HCT116 (cell line): Measurements from ENCODE around the gene PANK3. TPM values are rescaled to one million over a fixed set of nuclear protein-coding genes. Genes with fewer than 3 reads are reported as not detected.

Source experiments
- ATAC-seq: fragments of 200-7000 bp; cut with Tn5 transposase; 2 replicates; pipeline ENCODE4 v1.9.1; 2020; ENCODE audit warnings: mild to moderate bottlenecking, moderate library complexity
- BruUV-seq: library from RNA; stranded (reverse); fragments of 400-500 nt; replicated peaks from 2 replicates; lab custom pipeline; 2021; lab: Mats Ljungman, UMichigan
- CTCF ChIA-PET: fragments of 300-600 bp; sonication (Branson Sonifier 250); formaldehyde crosslinking; loops from one replicate; lab custom pipeline; 2021; ENCODE audit warnings: antibody characterized with exemption; lab: Charles Lee
- POLR2A ChIA-PET: fragments of 300-600, 350-600 bp; sonication (Branson Sonifier 250); formaldehyde crosslinking; loops from one replicate; lab custom pipeline; 2021; ENCODE audit warnings: antibody characterized with exemption; lab: Charles Lee
- RAD21 ChIA-PET, 2 experiments: fragments of 300-600 bp; sonication (Branson Sonifier 250); formaldehyde crosslinking; loops; one replicate each; lab custom pipeline; 2023; ENCODE audit warnings: low total read pairs in 2 of 2; ENCODE audit not compliant: uncharacterized antibody in 2 of 2, unreplicated experiment in 2 of 2, low non-redundant PET in 1 of 2; lab: Charles Lee
- DNase-seq: peaks from one replicate; pipeline ENCODE4 v3.0.0-alpha.2; 2010; ENCODE audit warnings: low read depth, low spot score
- H2AFZ ChIP-seq: fragments of 200-600 bp; shearing (Covaris generic), sonication (generic); 2 replicates; pipeline ENCODE4 v1.6.1; 2017; ENCODE audit warnings: low read depth, mixed run types, mixed read lengths, antibody characterized with exemption, low read length; ENCODE audit not compliant: poor library complexity, severe bottlenecking
- H3K27ac ChIP-seq: 2 replicates; pipeline ENCODE4 v1.5.1; 2012; ENCODE audit warnings: low read depth, low read length
- H3K27me3 ChIP-seq: fragments of 200-600 bp; sonication (generic); 2 replicates; pipeline ENCODE4 v1.6.1; 2016; ENCODE audit warnings: mixed run types, low read length, mixed read lengths; ENCODE audit not compliant: insufficient read depth
- H3K36me3 ChIP-seq, 2 experiments: fragments of 200-500 bp in 1 of 2; fragments of 200-600 bp in 1 of 2; sonication (Bioruptor generic) in 1 of 2; sonication (generic) in 1 of 2; 2 replicates each; pipeline versions ENCODE4 v1.5.1 to v1.6.1; 2014 to 2016; ENCODE audit warnings: low read length in 2 of 2, inconsistent platforms in 1 of 2, mixed read lengths in 1 of 2, mixed run types in 1 of 2; ENCODE audit not compliant: insufficient read depth in 2 of 2, control insufficient read depth in 1 of 2
- H3K4me1 ChIP-seq, 2 experiments: fragments of 200-600 bp in 1 of 2; sonication (generic) in 1 of 2; 2 replicates each; pipeline versions ENCODE4 v1.5.1 to v1.6.1; 2012 to 2017; ENCODE audit warnings: low read length in 2 of 2, inconsistent platforms in 1 of 2, mild to moderate bottlenecking in 1 of 2, mixed read lengths in 1 of 2, mixed run types in 1 of 2, moderate library complexity in 1 of 2; ENCODE audit not compliant: insufficient read depth in 2 of 2, control insufficient read depth in 1 of 2
- H3K4me2 ChIP-seq: fragments of 200-600 bp; sonication (generic); 2 replicates; pipeline ENCODE4 v1.6.1; 2017; ENCODE audit warnings: mixed run types, low read length, mixed read lengths
- H3K4me3 ChIP-seq, 2 experiments: fragments of 200-600 bp in 1 of 2; sonication (generic) in 1 of 2; replicated peaks in 1 of 2; 2 replicates each; pipeline ENCODE4 v1.5.1; 2011 to 2016; ENCODE audit warnings: low read length in 2 of 2, control low read depth in 1 of 2, low read depth in 1 of 2, mild to moderate bottlenecking in 1 of 2, mixed read lengths in 1 of 2, mixed run types in 1 of 2
- H3K79me2 ChIP-seq: fragments of 200-600 bp; sonication (generic); 2 replicates; pipeline ENCODE4 v1.6.1; 2017; ENCODE audit warnings: mild to moderate bottlenecking, mixed run types, low read length, moderate library complexity, mixed read lengths; ENCODE audit not compliant: insufficient read depth
- H3K9ac ChIP-seq: fragments of 200-600 bp; sonication (generic); 2 replicates; pipeline ENCODE4 v1.6.1; 2016; ENCODE audit warnings: low read length, mixed read lengths
- H3K9me2 ChIP-seq: fragments of 200-600 bp; sonication (generic), shearing (Covaris generic); 2 replicates; pipeline ENCODE4 v1.6.1; 2017; ENCODE audit warnings: mixed run types, mild to moderate bottlenecking, moderate library complexity; ENCODE audit not compliant: insufficient read depth
- H3K9me3 ChIP-seq, 2 experiments: fragments of 200-500 bp in 1 of 2; fragments of 200-600 bp in 1 of 2; sonication (Bioruptor generic) in 1 of 2; sonication (generic) in 1 of 2; 2 replicates each; pipeline ENCODE4 v1.6.1; 2014 to 2017; ENCODE audit warnings: low read length in 2 of 2, mixed read lengths in 2 of 2, inconsistent platforms in 1 of 2, low read depth in 1 of 2, mild to moderate bottlenecking in 1 of 2, mixed run types in 1 of 2, moderate library complexity in 1 of 2; ENCODE audit not compliant: control insufficient read depth in 1 of 2, insufficient read depth in 1 of 2
- H4K20me1 ChIP-seq: fragments of 200-600 bp; sonication (generic), shearing (Covaris generic); 2 replicates; pipeline ENCODE4 v1.6.1; 2017; ENCODE audit warnings: mixed run types, mild to moderate bottlenecking, moderate library complexity; ENCODE audit not compliant: insufficient read depth
- FOSL1 ChIP-seq: IDR thresholded peaks from 2 replicates; pipeline ENCODE4 v1.6.1; 2012; ENCODE audit warnings: low read depth
- POLR2A ChIP-seq: IDR thresholded peaks from 2 replicates; pipeline ENCODE4 v1.7.0; 2011; ENCODE audit warnings: borderline replicate concordance; ENCODE audit not compliant: insufficient read depth, insufficient read length; ENCODE audit errors: extremely low read depth
- SIN3A ChIP-seq: IDR thresholded peaks from 2 replicates; pipeline ENCODE4 v1.6.1; 2012; ENCODE audit warnings: low read depth
- SP1 ChIP-seq: IDR thresholded peaks from 2 replicates; pipeline ENCODE4 v1.6.1; 2012; ENCODE audit warnings: low read depth
- TCF7L2 ChIP-seq: IDR thresholded peaks from 2 replicates; pipeline ENCODE4 v1.7.0; 2011; ENCODE audit warnings: borderline replicate concordance, inconsistent platforms; ENCODE audit not compliant: insufficient read depth, insufficient read length; ENCODE audit errors: extremely low read depth
- intact Hi-C: fragments of 100-400 bp; cut with micrococcal nuclease; formaldehyde crosslinking; loops from 2 replicates; pipeline ENCODE4 v1.10.0; 2022
- microRNA-seq: library from miRNA; unstranded; fragments of <30 nt; microRNA quantifications from one replicate; pipeline ENCODE4, GENCODE V29; 2016; ENCODE audit warnings: borderline number of aligned reads
- total RNA-seq: library from RNA; stranded (reverse); gene quantifications from one replicate; pipeline ENCODE4 v1.2.1, GENCODE V29; 2021; ENCODE audit not compliant: unreplicated experiment
- TF ChIP-seq, protein P1 (sequence below), 3 experiments: fragments of 200-600 bp in 1 of 3; sonication (generic) in 1 of 3; IDR thresholded peaks in 2 of 3; conservative IDR thresholded peaks in 1 of 3; 2 replicates each; pipeline ENCODE4 v1.5.1; 2012 to 2017; ENCODE audit warnings: low read depth in 2 of 3, low read length in 2 of 3, antibody characterized with exemption in 1 of 3, borderline replicate concordance in 1 of 3, control low read depth in 1 of 3, mild to moderate bottlenecking in 1 of 3, mixed read lengths in 1 of 3, mixed run types in 1 of 3, moderate library complexity in 1 of 3; ENCODE audit not compliant: insufficient read depth in 1 of 3

The PANK3 gene
- total RNA-seq, 1 experiment from 2014 or later: 56.5 TPM

DNA sequence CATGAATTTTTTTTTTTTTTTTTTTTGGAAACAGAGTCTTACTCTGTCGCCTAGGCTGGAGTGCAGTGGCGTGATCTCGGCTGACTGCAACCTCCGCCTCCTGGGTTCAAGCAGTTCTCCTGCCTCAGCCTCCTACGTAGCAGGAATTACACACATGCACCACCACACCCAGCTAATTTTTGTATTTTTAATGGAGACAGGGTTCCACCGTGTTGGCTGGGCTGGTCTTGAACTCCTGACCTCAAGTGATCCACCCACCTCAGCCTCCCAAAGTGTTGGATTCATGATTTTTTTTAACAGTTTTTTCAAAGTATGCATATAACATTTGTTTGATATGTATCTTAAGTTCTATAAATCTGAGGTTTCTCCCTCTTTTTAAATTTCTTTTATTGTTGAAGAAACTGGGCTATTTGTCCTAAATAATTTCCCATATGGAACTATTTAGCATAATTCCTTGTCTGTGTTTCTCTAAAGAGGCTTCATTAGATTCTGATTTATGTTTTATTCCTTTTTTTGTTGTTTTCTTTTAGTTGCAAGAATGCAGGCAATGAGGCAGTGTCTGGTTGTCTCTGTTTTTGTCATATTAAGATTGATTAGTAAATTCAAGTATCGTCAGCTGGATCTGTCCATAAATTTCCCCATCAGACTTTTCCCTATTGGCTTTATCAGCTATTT is 76.5 kb downstream of the PANK3 start:
- Histone ChIP-seq H3K9ac (no peak overlapping the region), H3K4me3 (no peak overlapping the region), H3K9me3 (no peaks in the 10 kb centered on the region), H3K27me3 (no peaks in the 10 kb centered on the region), H3K4me1 (no peaks in the 10 kb centered on the region), H3K79me2 (peaks cover 7% of the 10 kb centered on the region; the same call in 1 of the 2 replicates), H3K4me2 (no peak overlapping the region), H3K36me3 (peaks cover 48 to 59% of the 10 kb centered on the region in 2 experiments), H4K20me1 (peaks cover 7% of the 10 kb centered on the region), H3K9me2 (no peaks in the 10 kb centered on the region), H2AFZ (no peak overlapping the region), H3K27ac (no peak overlapping the region)
- CTCF ChIA-PET: no interaction called here
- BruUV-seq: no TSS peak
- intact Hi-C loops: no loop called here
- RAD21 ChIA-PET: no interaction called here
- TF ChIP-seq TCF7L2: no peak
- TF ChIP-seq SP1: no peak
- TF ChIP-seq, protein P1, sequence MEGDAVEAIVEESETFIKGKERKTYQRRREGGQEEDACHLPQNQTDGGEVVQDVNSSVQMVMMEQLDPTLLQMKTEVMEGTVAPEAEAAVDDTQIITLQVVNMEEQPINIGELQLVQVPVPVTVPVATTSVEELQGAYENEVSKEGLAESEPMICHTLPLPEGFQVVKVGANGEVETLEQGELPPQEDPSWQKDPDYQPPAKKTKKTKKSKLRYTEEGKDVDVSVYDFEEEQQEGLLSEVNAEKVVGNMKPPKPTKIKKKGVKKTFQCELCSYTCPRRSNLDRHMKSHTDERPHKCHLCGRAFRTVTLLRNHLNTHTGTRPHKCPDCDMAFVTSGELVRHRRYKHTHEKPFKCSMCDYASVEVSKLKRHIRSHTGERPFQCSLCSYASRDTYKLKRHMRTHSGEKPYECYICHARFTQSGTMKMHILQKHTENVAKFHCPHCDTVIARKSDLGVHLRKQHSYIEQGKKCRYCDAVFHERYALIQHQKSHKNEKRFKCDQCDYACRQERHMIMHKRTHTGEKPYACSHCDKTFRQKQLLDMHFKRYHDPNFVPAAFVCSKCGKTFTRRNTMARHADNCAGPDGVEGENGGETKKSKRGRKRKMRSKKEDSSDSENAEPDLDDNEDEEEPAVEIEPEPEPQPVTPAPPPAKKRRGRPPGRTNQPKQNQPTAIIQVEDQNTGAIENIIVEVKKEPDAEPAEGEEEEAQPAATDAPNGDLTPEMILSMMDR (IDR thresholded peaks at IDR 0.05 in 2 of 3, conservative IDR thresholded peaks at IDR 0.05 in 1 of 3; ENCODE audit: borderline replicate concordance in 1 of 3, insufficient read depth in 1 of 3, low read depth in 2 of 3, low read length in 2 of 3): no peak
- TF ChIP-seq FOSL1: no peak
- no peak for TF ChIP-seq SIN3A
- TF ChIP-seq POLR2A: no peak
- POLR2A ChIA-PET: no interaction called here
- ATAC-seq (no peak), DNase-seq (no peak)

Small RNA genes within 50 kb of the gene (microRNA-seq; reads per million reads assigned to microRNA genes)
- gene MIR103A1 (not detected), gene MIR103B1 (not detected)

Other genes starting within 250 kb of the PANK3 start
- 122 TPM for gene RARS1, start 92.9 kb downstream of the PANK3 start, total RNA-seq
- gene FBLL1, start 50.1 kb downstream of the PANK3 start, total RNA-seq: 0.15 TPM